PFSK-1 (cell line): ENCODE results near the gene LINC01488.

Experiments used
- FOXP2 ChIP-seq: optimal IDR thresholded peaks from 2 replicates; pipeline ENCODE3; 2011; ENCODE audit warnings: borderline replicate concordance, control low read depth, inconsistent platforms; ENCODE audit not compliant: insufficient read depth; ENCODE audit errors: extremely low read length, extremely low read depth
- POLR2AphosphoS5 ChIP-seq: IDR thresholded peaks from 2 replicates; pipeline ENCODE4 v1.6.1; 2012; ENCODE audit warnings: low read depth, mild to moderate bottlenecking, control low read depth, low read length, moderate library complexity
- REST ChIP-seq, 2 experiments: IDR thresholded peaks; 2 replicates each; pipeline versions ENCODE4 v1.6.1 to v1.8.0; 2011 to 2012; ENCODE audit warnings: low read depth in 2 of 2, low read length in 2 of 2, control low read depth in 1 of 2, inconsistent platforms in 1 of 2, mild to moderate bottlenecking in 1 of 2, moderate library complexity in 1 of 2; ENCODE audit not compliant: insufficient read depth in 1 of 2
- SIN3A ChIP-seq: IDR thresholded peaks from 2 replicates; pipeline ENCODE4 v1.6.1; 2012; ENCODE audit warnings: mild to moderate bottlenecking, low read length, moderate library complexity, borderline replicate concordance; ENCODE audit not compliant: insufficient read depth
- TAF1 ChIP-seq: IDR thresholded peaks from 2 replicates; pipeline ENCODE4 v1.6.1; 2012; ENCODE audit warnings: low read length, control low read depth, borderline replicate concordance; ENCODE audit not compliant: insufficient read depth

LINC01488 gene

GRCh38 chr11:69515271-69516245 lies 34.1 kb downstream of the LINC01488 start:
- TF ChIP-seq TAF1 (no peak), SIN3A (no peak), POLR2AphosphoS5 (no peak), FOXP2 (no peak), REST (IDR thresholded peaks at IDR 0.05; ENCODE audit: insufficient read depth in 1 of 2, low read depth in 2 of 2, low read length in 2 of 2) (no peak)

DNA sequence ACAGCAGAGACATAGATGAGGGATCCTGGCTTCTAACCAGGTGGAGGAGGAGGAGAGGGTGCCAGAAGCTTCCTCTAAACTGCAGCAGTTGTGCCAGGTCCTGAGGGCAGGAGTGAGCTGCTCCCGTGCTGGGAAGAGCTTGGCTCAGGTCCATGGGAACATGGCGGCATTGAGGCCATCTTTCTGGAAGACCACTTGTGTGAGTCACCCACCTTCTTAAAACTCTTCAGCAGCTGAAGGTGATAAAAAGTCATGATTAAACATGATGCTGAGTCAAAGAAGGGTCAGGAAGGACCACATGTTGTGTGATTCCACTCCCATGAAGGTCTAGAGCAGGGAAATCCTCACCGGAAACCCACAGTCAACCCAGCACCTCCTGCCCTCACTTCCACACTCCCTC lies 35.1 kb downstream of the LINC01488 start:
- TF ChIP-seq POLR2AphosphoS5: no peak
- TF ChIP-seq TAF1: no peak
- TF ChIP-seq REST (IDR thresholded peaks at IDR 0.05; ENCODE audit: insufficient read depth in 1 of 2, low read depth in 2 of 2, low read length in 2 of 2): no peak
- no peak for TF ChIP-seq SIN3A
- TF ChIP-seq FOXP2: no peak

GRCh38 chr11:69518081-69518950 lies 36.9 kb downstream of the LINC01488 start:
- TF ChIP-seq REST (IDR thresholded peaks at IDR 0.05; ENCODE audit: insufficient read depth in 1 of 2, low read depth in 2 of 2, low read length in 2 of 2) (no peak), SIN3A (no peak), TAF1 (no peak), FOXP2 (no peak), POLR2AphosphoS5 (no peak)

GRCh38 chr11:69520186-69520916 lies 38.9 kb downstream of the LINC01488 start:
- no peak for TF ChIP-seq REST (IDR thresholded peaks at IDR 0.05; ENCODE audit: insufficient read depth in 1 of 2, low read depth in 2 of 2, low read length in 2 of 2)
- no peak for TF ChIP-seq TAF1
- no peak for TF ChIP-seq FOXP2
- TF ChIP-seq POLR2AphosphoS5: no peak
- TF ChIP-seq SIN3A: no peak
